HEK293 (cell line): Measurements from ENCODE around the gene CD300E.

Experiments used
- KLF1 ChIP-seq: fragments of 450-650 bp; formaldehyde crosslinking; IDR thresholded peaks from 2 replicates; pipeline ENCODE4 v1.5.1; 2016; ENCODE audit warnings: missing biosample characterization, missing genetic modification characterization
- KLF9 ChIP-seq: fragments of 450-650 bp; formaldehyde crosslinking; IDR thresholded peaks from 2 replicates; pipeline ENCODE4 v1.5.1; 2016; ENCODE audit warnings: missing biosample characterization, missing genetic modification characterization, low read depth
- PATZ1 ChIP-seq: fragments of 450-650 bp; formaldehyde crosslinking; IDR thresholded peaks from 2 replicates; pipeline ENCODE4 v1.5.1; 2016; ENCODE audit warnings: missing biosample characterization, missing genetic modification characterization
- PBX3 ChIP-seq: sonication (generic); formaldehyde crosslinking; IDR thresholded peaks from 2 replicates; pipeline ENCODE4 v1.8.1; 2022; ENCODE audit warnings: mild to moderate bottlenecking, moderate library complexity, missing genetic modification reagents
- SCRT2 ChIP-seq: fragments of 450-650 bp; formaldehyde crosslinking; IDR thresholded peaks from 2 replicates; pipeline ENCODE4 v1.5.1; 2016; ENCODE audit warnings: missing biosample characterization, missing genetic modification characterization
- TRIM28 ChIP-seq: IDR thresholded peaks from 2 replicates; pipeline ENCODE4 v1.6.1; 2011; ENCODE audit warnings: low read length, control low read depth, borderline replicate concordance
- ZFP37 ChIP-seq: fragments of 450-650 bp; formaldehyde crosslinking; IDR thresholded peaks from 2 replicates; pipeline ENCODE4 v1.5.1; 2016; ENCODE audit warnings: missing biosample characterization, missing genetic modification characterization
- ZIC2 ChIP-seq: fragments of 450-650 bp; formaldehyde crosslinking; IDR thresholded peaks from 2 replicates; pipeline ENCODE4 v1.5.1; 2016; ENCODE audit warnings: missing biosample characterization, missing genetic modification characterization
- ZNF174 ChIP-seq: fragments of 450-650 bp; formaldehyde crosslinking; IDR thresholded peaks from 2 replicates; pipeline ENCODE4 v1.5.0; 2017; ENCODE audit warnings: missing biosample characterization, mild to moderate bottlenecking, missing genetic modification characterization
- ZNF19 ChIP-seq: fragments of 450-650 bp; formaldehyde crosslinking; IDR thresholded peaks from 2 replicates; pipeline ENCODE4; 2016; ENCODE audit warnings: missing biosample characterization, missing genetic modification characterization, low read depth
- ZNF2 ChIP-seq: fragments of 450-650 bp; formaldehyde crosslinking; IDR thresholded peaks from 2 replicates; pipeline ENCODE4 v1.5.1; 2016; ENCODE audit warnings: missing biosample characterization, missing genetic modification characterization
- ZNF221 ChIP-seq: fragments of 450-650 bp; formaldehyde crosslinking; IDR thresholded peaks from 2 replicates; pipeline ENCODE4 v1.5.1; 2017; ENCODE audit warnings: missing biosample characterization, missing genetic modification characterization, borderline replicate concordance
- ZNF274 ChIP-seq, 2 experiments: fragments of 200-500 bp in 1 of 2; fragments of 450-650 bp in 1 of 2; sonication (Bioruptor generic) in 1 of 2; formaldehyde crosslinking in 1 of 2; IDR thresholded peaks; 2 replicates each; pipeline versions ENCODE4 v1.5.1 to v1.6.1; 2014 to 2016; ENCODE audit warnings: borderline replicate concordance in 1 of 2, inconsistent platforms in 1 of 2, low read length in 1 of 2, missing biosample characterization in 1 of 2, missing genetic modification characterization in 1 of 2
- ZNF280D ChIP-seq: fragments of 450-650 bp; formaldehyde crosslinking; IDR thresholded peaks from 2 replicates; pipeline ENCODE4 v1.5.1; 2016; ENCODE audit warnings: missing biosample characterization, missing genetic modification characterization
- ZNF362 ChIP-seq: fragments of 450-650 bp; formaldehyde crosslinking; IDR thresholded peaks from 2 replicates; pipeline ENCODE4 v1.5.1; 2016; ENCODE audit warnings: missing biosample characterization, missing genetic modification characterization
- ZNF433 ChIP-seq: fragments of 450-650 bp; formaldehyde crosslinking; IDR thresholded peaks from 2 replicates; pipeline ENCODE4 v1.5.1; 2016; ENCODE audit warnings: missing biosample characterization, missing genetic modification characterization, low read depth
- ZNF473 ChIP-seq: fragments of 450-650 bp; formaldehyde crosslinking; IDR thresholded peaks from 2 replicates; pipeline ENCODE4 v1.5.1; 2017; ENCODE audit warnings: missing biosample characterization, missing genetic modification characterization
- ZNF529 ChIP-seq: fragments of 450-650 bp; formaldehyde crosslinking; IDR thresholded peaks from 2 replicates; pipeline ENCODE4 v1.5.1; 2017; ENCODE audit warnings: missing genetic modification characterization, missing biosample characterization; ENCODE audit not compliant: insufficient replicate concordance
- ZNF561 ChIP-seq: fragments of 450-650 bp; IDR thresholded peaks from 2 replicates; pipeline ENCODE4 v1.5.1; 2018; ENCODE audit warnings: missing biosample characterization, missing genetic modification characterization, borderline replicate concordance
- ZNF585B ChIP-seq: fragments of 450-650 bp; formaldehyde crosslinking; IDR thresholded peaks from 2 replicates; pipeline ENCODE4 v1.5.1; 2016; ENCODE audit warnings: missing biosample characterization, missing genetic modification characterization
- ZNF843 ChIP-seq: fragments of 450-650 bp; formaldehyde crosslinking; IDR thresholded peaks from 2 replicates; pipeline ENCODE4 v1.5.1; 2016; ENCODE audit warnings: missing biosample characterization, missing genetic modification characterization
- ZSCAN23 ChIP-seq: fragments of 450-650 bp; formaldehyde crosslinking; IDR thresholded peaks from 2 replicates; pipeline ENCODE4 v1.5.1; 2016; ENCODE audit warnings: missing biosample characterization, missing genetic modification characterization
- ZSCAN30 ChIP-seq: fragments of 450-650 bp; IDR thresholded peaks from 2 replicates; pipeline ENCODE4 v1.5.1; 2018; ENCODE audit warnings: missing biosample characterization, mild to moderate bottlenecking, missing genetic modification characterization, moderate library complexity
- ZXDB ChIP-seq: fragments of 450-650 bp; formaldehyde crosslinking; IDR thresholded peaks from 2 replicates; pipeline ENCODE4 v1.5.1; 2016; ENCODE audit warnings: missing biosample characterization, missing genetic modification characterization
- TF ChIP-seq, protein P1 (sequence below): fragments of 450-650 bp; formaldehyde crosslinking; IDR thresholded peaks from 2 replicates; pipeline ENCODE4 v1.5.1; 2017; ENCODE audit warnings: missing biosample characterization, missing genetic modification characterization
- TF ChIP-seq, protein P2 (sequence below): fragments of 450-650 bp; formaldehyde crosslinking; IDR thresholded peaks from 2 replicates; pipeline ENCODE4 v1.5.1; 2016; ENCODE audit warnings: missing biosample characterization, missing genetic modification characterization

CD300E gene

DNA sequence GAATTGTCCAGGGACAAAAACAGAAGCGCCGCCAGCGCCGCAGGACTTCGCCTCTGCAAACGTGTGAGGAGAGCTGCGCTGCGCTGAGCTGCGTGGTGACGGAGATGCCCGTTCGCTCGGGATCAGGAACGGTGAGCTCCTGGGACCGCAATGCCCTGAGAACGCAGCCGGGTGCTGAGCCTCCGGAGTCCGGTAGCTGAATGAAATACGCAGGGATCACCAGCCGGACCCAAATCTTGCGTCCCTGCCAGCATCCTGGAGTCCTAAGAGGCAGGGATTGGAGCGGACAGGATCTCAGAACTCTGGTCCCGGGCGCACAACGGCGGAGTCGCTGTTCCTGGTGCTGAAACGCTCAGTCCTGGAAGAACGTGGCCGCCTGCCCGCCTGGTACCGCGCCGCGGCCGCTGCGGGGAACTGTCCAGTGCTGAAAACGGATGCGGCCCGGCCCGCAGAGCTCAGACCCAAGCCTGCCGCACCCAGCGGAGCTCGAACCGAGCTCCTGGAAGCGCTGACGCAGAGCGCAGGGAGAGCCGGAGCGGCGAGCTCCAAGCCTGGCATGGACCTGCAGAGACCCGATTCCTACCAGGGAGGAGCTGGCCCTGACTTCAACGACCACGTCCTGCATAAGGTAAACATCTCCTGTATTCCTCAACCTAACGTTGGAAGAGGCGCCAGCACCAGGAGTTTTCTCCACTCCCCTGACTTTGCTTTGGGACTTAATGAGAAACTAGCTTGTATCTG is 47.7 kb upstream of the CD300E start (continued):
- peak; percentile 89; the same call in 1 of the 2 replicates for TF ChIP-seq ZNF280D (tag by site-specific recombination)
- peak; percentile 29; the same call in 1 of the 2 replicates for TF ChIP-seq PATZ1 (tag by site-specific recombination)
- TF ChIP-seq PBX3 (CRISPR knock-in tag), result peak; percentile 100
- 0 out of 2 replicates have a peak, but pooled peaks have one; percentile 70 for TF ChIP-seq ZSCAN23 (tag by site-specific recombination)
- TF ChIP-seq ZSCAN30 (tag by site-specific recombination), result peak; percentile 98
- TF ChIP-seq ZNF843 (tag by site-specific recombination), result no peak
- TF ChIP-seq, protein P1, sequence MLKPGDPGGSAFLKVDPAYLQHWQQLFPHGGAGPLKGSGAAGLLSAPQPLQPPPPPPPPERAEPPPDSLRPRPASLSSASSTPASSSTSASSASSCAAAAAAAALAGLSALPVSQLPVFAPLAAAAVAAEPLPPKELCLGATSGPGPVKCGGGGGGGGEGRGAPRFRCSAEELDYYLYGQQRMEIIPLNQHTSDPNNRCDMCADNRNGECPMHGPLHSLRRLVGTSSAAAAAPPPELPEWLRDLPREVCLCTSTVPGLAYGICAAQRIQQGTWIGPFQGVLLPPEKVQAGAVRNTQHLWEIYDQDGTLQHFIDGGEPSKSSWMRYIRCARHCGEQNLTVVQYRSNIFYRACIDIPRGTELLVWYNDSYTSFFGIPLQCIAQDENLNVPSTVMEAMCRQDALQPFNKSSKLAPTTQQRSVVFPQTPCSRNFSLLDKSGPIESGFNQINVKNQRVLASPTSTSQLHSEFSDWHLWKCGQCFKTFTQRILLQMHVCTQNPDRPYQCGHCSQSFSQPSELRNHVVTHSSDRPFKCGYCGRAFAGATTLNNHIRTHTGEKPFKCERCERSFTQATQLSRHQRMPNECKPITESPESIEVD, result no peak
- TF ChIP-seq ZNF2 (tag by site-specific recombination), result peak; percentile 72
- TF ChIP-seq, protein P2, sequence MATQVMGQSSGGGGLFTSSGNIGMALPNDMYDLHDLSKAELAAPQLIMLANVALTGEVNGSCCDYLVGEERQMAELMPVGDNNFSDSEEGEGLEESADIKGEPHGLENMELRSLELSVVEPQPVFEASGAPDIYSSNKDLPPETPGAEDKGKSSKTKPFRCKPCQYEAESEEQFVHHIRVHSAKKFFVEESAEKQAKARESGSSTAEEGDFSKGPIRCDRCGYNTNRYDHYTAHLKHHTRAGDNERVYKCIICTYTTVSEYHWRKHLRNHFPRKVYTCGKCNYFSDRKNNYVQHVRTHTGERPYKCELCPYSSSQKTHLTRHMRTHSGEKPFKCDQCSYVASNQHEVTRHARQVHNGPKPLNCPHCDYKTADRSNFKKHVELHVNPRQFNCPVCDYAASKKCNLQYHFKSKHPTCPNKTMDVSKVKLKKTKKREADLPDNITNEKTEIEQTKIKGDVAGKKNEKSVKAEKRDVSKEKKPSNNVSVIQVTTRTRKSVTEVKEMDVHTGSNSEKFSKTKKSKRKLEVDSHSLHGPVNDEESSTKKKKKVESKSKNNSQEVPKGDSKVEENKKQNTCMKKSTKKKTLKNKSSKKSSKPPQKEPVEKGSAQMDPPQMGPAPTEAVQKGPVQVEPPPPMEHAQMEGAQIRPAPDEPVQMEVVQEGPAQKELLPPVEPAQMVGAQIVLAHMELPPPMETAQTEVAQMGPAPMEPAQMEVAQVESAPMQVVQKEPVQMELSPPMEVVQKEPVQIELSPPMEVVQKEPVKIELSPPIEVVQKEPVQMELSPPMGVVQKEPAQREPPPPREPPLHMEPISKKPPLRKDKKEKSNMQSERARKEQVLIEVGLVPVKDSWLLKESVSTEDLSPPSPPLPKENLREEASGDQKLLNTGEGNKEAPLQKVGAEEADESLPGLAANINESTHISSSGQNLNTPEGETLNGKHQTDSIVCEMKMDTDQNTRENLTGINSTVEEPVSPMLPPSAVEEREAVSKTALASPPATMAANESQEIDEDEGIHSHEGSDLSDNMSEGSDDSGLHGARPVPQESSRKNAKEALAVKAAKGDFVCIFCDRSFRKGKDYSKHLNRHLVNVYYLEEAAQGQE, result peak; percentile 100
- no peak for TF ChIP-seq ZNF529 (tag by site-specific recombination)
- no peak; the same call in 1 of the 2 replicates for TF ChIP-seq ZIC2 (tag by site-specific recombination)
- TF ChIP-seq ZNF362 (tag by site-specific recombination), result no peak
- TF ChIP-seq ZFP37 (tag by site-specific recombination), result peak; percentile 69; the same call in 1 of the 2 replicates
- TF ChIP-seq ZNF174 (tag by site-specific recombination), result no peak
- peak; percentile 28; the same call in 1 of the 2 replicates for TF ChIP-seq KLF1 (tag by site-specific recombination)
- TF ChIP-seq ZNF274 (IDR thresholded peaks at IDR 0.05; ENCODE audit: low read length), result no peak
- no peak for TF ChIP-seq ZNF274 (tag by site-specific recombination; IDR thresholded peaks at IDR 0.05; ENCODE audit: borderline replicate concordance)
- no peak for TF ChIP-seq SCRT2
- TF ChIP-seq ZXDB, result no peak
- no peak for TF ChIP-seq KLF9 (tag by site-specific recombination)
- TF ChIP-seq ZNF585B (tag by site-specific recombination), result peak; percentile 74
- TF ChIP-seq ZNF561 (tag by site-specific recombination), result peak; percentile 66; the same call in 1 of the 2 replicates
- no peak for TF ChIP-seq ZNF221 (tag by site-specific recombination)
- no peak for TF ChIP-seq ZNF19 (tag by site-specific recombination)
- no peak for TF ChIP-seq ZNF433 (tag by site-specific recombination)
- peak; percentile 77; the same call in 1 of the 2 replicates for TF ChIP-seq TRIM28
- TF ChIP-seq ZNF473 (tag by site-specific recombination), result no peak
